ENCODE data around the gene PTAFR.

DNA sequence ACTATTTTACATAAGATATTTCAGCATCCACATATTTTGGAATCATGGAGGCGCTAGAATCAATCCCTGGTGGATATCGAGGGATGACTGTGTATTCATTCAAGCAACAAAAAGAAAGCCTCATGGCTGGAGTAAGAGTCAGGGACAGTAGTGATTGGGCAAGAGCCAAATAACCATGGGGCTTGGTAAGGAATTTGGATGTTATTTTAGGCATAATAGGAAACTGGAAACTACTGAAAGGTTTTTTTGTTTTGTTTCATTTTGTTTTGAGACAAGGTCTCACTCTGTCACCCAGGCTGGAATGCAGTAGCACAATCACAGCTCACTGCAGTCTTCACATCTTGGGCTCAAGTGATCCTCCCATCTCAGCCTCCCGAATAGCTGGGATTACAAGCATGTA is 54.3 kb downstream of the PTAFR start:
- TF ChIP-seq POLR2A (IDR thresholded peaks at IDR 0.05) (no peak), EP300 (IDR thresholded peaks at IDR 0.05) (no peak), POLR2AphosphoS5 (IDR thresholded peaks at IDR 0.05) (no peak)
- TF ChIP-seq, protein P1, sequence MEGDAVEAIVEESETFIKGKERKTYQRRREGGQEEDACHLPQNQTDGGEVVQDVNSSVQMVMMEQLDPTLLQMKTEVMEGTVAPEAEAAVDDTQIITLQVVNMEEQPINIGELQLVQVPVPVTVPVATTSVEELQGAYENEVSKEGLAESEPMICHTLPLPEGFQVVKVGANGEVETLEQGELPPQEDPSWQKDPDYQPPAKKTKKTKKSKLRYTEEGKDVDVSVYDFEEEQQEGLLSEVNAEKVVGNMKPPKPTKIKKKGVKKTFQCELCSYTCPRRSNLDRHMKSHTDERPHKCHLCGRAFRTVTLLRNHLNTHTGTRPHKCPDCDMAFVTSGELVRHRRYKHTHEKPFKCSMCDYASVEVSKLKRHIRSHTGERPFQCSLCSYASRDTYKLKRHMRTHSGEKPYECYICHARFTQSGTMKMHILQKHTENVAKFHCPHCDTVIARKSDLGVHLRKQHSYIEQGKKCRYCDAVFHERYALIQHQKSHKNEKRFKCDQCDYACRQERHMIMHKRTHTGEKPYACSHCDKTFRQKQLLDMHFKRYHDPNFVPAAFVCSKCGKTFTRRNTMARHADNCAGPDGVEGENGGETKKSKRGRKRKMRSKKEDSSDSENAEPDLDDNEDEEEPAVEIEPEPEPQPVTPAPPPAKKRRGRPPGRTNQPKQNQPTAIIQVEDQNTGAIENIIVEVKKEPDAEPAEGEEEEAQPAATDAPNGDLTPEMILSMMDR (IDR thresholded peaks at IDR 0.05), result no peak
